Spleen (tissue), 7 donors: ENCODE data around the gene CFD.
A peak's percentile ranks its signal among the peaks of the same experiment; 100 is the strongest.

Experiments used
- POLR2A ChIP-seq, 3 donors: fragments of 450-650 bp; IDR thresholded peaks; one replicate each; pipeline ENCODE4 v1.5.1; 2017; ENCODE audit warnings: antibody characterized with exemption in 3 of 3, mild to moderate bottlenecking in 1 of 3
- POLR2AphosphoS5 ChIP-seq, 3 donors: sonication (generic); formaldehyde crosslinking; IDR thresholded peaks; one replicate each; pipeline ENCODE4 v1.5.1; 2017; ENCODE audit warnings: antibody characterized with exemption in 3 of 3
- TF ChIP-seq, protein P1 (sequence below), 11 experiments: fragments of 200-600 bp in 7 of 11; fragments of 450-650 bp in 4 of 11; sonication (generic) in 4 of 11; IDR thresholded peaks in 8 of 11; conservative IDR thresholded peaks in 3 of 11; 1 replicate in 7 of 11; 2 replicates in 4 of 11; pipeline versions ENCODE4 v1.4.0 to v1.8.0; 2016 to 2021; ENCODE audit warnings: antibody characterized with exemption in 11 of 11, inconsistent platforms in 4 of 11, mild to moderate bottlenecking in 1 of 11
- donor health status: DM: no; HTN: no; CAD: no; lungs with moderate emphysema.
- donor health status: DM: no; HTN: no; CAD: no.
- donor health status: DM: no; HTN: no; CAD: no.

GRCh38 chr19:813219-814151 is 46.0 kb upstream of the CFD start:
- TF ChIP-seq, protein P1, sequence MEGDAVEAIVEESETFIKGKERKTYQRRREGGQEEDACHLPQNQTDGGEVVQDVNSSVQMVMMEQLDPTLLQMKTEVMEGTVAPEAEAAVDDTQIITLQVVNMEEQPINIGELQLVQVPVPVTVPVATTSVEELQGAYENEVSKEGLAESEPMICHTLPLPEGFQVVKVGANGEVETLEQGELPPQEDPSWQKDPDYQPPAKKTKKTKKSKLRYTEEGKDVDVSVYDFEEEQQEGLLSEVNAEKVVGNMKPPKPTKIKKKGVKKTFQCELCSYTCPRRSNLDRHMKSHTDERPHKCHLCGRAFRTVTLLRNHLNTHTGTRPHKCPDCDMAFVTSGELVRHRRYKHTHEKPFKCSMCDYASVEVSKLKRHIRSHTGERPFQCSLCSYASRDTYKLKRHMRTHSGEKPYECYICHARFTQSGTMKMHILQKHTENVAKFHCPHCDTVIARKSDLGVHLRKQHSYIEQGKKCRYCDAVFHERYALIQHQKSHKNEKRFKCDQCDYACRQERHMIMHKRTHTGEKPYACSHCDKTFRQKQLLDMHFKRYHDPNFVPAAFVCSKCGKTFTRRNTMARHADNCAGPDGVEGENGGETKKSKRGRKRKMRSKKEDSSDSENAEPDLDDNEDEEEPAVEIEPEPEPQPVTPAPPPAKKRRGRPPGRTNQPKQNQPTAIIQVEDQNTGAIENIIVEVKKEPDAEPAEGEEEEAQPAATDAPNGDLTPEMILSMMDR (IDR thresholded peaks at IDR 0.05 in 8 of 11, conservative IDR thresholded peaks at IDR 0.05 in 3 of 11), result no peak
- TF ChIP-seq POLR2AphosphoS5 (IDR thresholded peaks at IDR 0.05) (peak; percentile 60 to 77 (median 67)), POLR2A (IDR thresholded peaks at IDR 0.05) (no peak)
